Measurements from ENCODE around the gene MIAT. TPM values are rescaled to one million over a fixed set of nuclear protein-coding genes. Genes with fewer than 3 reads are reported as not detected.

The MIAT gene
- total and polyA plus RNA-seq, 2 donors (not counting 3 experiments of a cell fraction or from before 2014, with no cell fraction given) = 0.03 to 0.80 TPM

GRCh38 chr22:26718488-26718887 is 61.1 kb downstream of the MIAT start:
- POLR2A ChIA-PET = no interaction called here
- no peak overlapping the region for H3K4me3 ChIP-seq (replicated peaks in 1 of 3; ENCODE audit: insufficient read depth in 1 of 3, low read depth in 1 of 3, low read length in 3 of 3)
- CTCF ChIA-PET = interaction anchor here (0.8 to 1.7 kb wide), 2 partner anchors 10 to 40 kb away, joined by 3 to 4 read pairs; no protein-coding TSS in a partner anchor
- no peak overlapping the region for H3K9ac ChIP-seq (replicated peaks; ENCODE audit: extremely low read depth, insufficient read depth, low read length)
- FAIRE-seq (no peak), DNase-seq (ENCODE audit: low read depth, low spot score) (no peak)
- H2AFZ ChIP-seq (ENCODE audit: low read depth, low read length) = no peak overlapping the region
- H3K9me1 ChIP-seq (replicated peaks; ENCODE audit: control insufficient read depth, extremely low read depth, insufficient read depth, low read length) = no peaks in the 10 kb centered on the region
- H3K4me2 ChIP-seq (ENCODE audit: insufficient read depth, low read length) = no peak overlapping the region
- no TSS peak for BruUV-seq (replicated peaks)
- dilution Hi-C loops (cut with MboI; ENCODE audit: extremely low pct_ligation_motif_present, low sequenced_read_pairs) = no loop called here
- H3K27me3 ChIP-seq (ENCODE audit: control insufficient read depth in 2 of 2, insufficient read depth in 2 of 2, low read length in 2 of 2) = no peaks in the 10 kb centered on the region
- TF ChIP-seq, protein P1, sequence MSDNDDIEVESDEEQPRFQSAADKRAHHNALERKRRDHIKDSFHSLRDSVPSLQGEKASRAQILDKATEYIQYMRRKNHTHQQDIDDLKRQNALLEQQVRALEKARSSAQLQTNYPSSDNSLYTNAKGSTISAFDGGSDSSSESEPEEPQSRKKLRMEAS (IDR thresholded peaks at IDR 0.05; ENCODE audit: insufficient read depth, insufficient read length) = no peak
- TF ChIP-seq POLR2A (IDR thresholded peaks at IDR 0.05; ENCODE audit: low read depth, low read length) (no peak), GATA2 (IDR thresholded peaks at IDR 0.05; ENCODE audit: insufficient read depth, insufficient read length, low read depth, low read length) (no peak), POLR2AphosphoS5 (IDR thresholded peaks at IDR 0.05; ENCODE audit: insufficient read depth, low read depth, low read length) (no peak), FOS (IDR thresholded peaks at IDR 0.05; ENCODE audit: borderline replicate concordance, insufficient read depth, low read length) (no peak), JUN (IDR thresholded peaks at IDR 0.05; ENCODE audit: borderline replicate concordance, insufficient read depth, insufficient read length, low read depth) (no peak), EZH2 (IDR thresholded peaks at IDR 0.05; ENCODE audit: borderline replicate concordance, low read depth, low read length, severe bottlenecking) (no peak), MYC (IDR thresholded peaks at IDR 0.05; ENCODE audit: low read depth, low read length) (no peak)
- TF ChIP-seq, protein P2, sequence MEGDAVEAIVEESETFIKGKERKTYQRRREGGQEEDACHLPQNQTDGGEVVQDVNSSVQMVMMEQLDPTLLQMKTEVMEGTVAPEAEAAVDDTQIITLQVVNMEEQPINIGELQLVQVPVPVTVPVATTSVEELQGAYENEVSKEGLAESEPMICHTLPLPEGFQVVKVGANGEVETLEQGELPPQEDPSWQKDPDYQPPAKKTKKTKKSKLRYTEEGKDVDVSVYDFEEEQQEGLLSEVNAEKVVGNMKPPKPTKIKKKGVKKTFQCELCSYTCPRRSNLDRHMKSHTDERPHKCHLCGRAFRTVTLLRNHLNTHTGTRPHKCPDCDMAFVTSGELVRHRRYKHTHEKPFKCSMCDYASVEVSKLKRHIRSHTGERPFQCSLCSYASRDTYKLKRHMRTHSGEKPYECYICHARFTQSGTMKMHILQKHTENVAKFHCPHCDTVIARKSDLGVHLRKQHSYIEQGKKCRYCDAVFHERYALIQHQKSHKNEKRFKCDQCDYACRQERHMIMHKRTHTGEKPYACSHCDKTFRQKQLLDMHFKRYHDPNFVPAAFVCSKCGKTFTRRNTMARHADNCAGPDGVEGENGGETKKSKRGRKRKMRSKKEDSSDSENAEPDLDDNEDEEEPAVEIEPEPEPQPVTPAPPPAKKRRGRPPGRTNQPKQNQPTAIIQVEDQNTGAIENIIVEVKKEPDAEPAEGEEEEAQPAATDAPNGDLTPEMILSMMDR (IDR thresholded peaks at IDR 0.05; ENCODE audit: extremely low read depth in 1 of 2, insufficient read depth in 1 of 2, low read depth in 1 of 2, low read length in 2 of 2) = no peak
- H3K4me1 ChIP-seq (ENCODE audit: control insufficient read depth, extremely low read depth, insufficient read depth, low read length) = peaks cover 19% of the 10 kb centered on the region
- no peaks in the 10 kb centered on the region for H4K20me1 ChIP-seq (replicated peaks; ENCODE audit: control insufficient read depth, extremely low read depth, insufficient read depth, low read length)
- H3K79me2 ChIP-seq (ENCODE audit: control insufficient read depth, insufficient read depth, low read length) = no peaks in the 10 kb centered on the region
- intact Hi-C loops (cut with micrococcal nuclease) = no loop called here
- no peaks in the 10 kb centered on the region for H3K36me3 ChIP-seq (ENCODE audit: control insufficient read depth in 2 of 2, extremely low read depth in 1 of 2, insufficient read depth in 2 of 2, low read length in 2 of 2)
- no peaks in the 10 kb centered on the region for H3K9me3 ChIP-seq (replicated peaks; ENCODE audit: control insufficient read depth, insufficient read depth, low read length)
- H3K27ac ChIP-seq (ENCODE audit: insufficient read depth, low read depth, low read length) = no peak overlapping the region
